ENCODE results near the gene NCAM1. TPM values are rescaled to one million over a fixed set of nuclear protein-coding genes. Genes with fewer than 3 reads are reported as not detected.

NCAM1 gene
- total RNA-seq, 1 donor from 2014 or later = 3.1 TPM

DNA sequence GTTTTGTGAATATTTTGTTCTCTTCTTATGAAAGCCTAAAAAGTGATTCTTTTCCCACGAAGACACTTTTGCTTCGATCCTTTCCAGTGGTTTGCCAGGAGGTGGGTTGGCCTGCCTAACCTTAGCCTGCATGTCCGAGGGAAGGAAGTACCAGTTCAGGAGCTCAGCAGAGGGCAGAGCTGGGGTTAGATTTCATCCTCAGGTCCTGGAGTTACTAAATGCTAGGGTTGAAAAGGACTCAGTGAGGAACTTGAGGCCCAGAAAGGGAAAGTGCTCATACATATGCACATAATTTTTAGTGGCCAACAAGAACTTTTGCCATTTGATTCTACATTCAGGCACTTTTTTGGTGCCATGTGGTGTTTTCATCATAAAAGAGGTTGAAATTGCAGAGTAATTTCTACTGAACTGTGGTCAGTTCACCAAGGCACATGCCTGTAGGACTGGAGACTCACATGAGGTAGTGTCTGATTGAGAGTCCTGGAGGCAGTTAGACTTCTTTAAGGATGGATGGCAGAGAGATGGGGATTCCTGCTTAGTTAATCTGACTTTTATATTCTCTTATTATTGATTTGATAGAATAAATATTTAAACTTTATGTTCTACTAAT, 36.7 kb downstream of the NCAM1 start:
- TF ChIP-seq, protein P1, sequence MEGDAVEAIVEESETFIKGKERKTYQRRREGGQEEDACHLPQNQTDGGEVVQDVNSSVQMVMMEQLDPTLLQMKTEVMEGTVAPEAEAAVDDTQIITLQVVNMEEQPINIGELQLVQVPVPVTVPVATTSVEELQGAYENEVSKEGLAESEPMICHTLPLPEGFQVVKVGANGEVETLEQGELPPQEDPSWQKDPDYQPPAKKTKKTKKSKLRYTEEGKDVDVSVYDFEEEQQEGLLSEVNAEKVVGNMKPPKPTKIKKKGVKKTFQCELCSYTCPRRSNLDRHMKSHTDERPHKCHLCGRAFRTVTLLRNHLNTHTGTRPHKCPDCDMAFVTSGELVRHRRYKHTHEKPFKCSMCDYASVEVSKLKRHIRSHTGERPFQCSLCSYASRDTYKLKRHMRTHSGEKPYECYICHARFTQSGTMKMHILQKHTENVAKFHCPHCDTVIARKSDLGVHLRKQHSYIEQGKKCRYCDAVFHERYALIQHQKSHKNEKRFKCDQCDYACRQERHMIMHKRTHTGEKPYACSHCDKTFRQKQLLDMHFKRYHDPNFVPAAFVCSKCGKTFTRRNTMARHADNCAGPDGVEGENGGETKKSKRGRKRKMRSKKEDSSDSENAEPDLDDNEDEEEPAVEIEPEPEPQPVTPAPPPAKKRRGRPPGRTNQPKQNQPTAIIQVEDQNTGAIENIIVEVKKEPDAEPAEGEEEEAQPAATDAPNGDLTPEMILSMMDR (conservative IDR thresholded peaks at IDR 0.05; ENCODE audit: low read depth, low read length) = no peak
- no peak for DNase-seq (ENCODE audit: low read depth)
- no peak overlapping the region for H3K4me3 ChIP-seq (ENCODE audit: low read depth, low read length)

DNA sequence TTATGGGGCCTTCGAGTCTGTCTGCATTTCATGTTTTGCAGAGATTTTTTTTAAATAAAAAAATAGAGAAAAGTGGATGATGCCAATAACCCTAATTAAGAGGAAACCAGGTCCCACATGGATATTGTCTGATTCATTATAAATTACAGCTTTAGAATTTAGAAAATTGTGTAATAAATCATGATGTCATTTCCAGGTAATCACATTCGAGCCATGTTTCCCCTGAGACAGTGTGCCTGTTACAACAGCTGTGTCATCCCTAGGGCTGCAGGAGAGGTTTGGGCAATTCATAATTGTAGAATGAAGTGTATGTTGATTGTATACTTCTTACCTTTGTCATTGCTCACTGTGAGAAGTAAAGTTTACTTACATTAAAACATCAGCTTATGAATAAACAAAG, 38.3 kb downstream of the NCAM1 start:
- no peak for DNase-seq (ENCODE audit: low read depth)
- TF ChIP-seq, protein P1 (conservative IDR thresholded peaks at IDR 0.05; ENCODE audit: low read depth, low read length) = no peak

DNA sequence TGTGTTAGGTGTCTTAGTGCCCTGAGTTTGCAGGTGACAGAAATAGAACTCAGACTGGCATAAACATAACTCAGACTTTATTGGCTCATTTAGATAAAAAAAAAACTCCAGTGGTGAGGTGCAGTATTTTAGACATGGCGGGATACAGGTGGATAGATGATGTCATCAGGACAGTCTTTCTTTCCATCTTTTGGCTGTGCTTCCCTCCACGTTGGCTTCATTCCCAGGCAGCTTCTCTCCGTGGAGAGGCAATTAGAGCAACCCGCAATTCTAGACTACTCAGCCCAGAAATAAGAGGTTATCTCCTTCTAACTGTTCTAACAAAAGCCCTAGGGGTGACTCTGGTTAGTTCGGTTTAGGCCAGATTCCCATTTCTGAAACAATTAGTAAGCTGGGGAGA, 40.5 kb downstream of the NCAM1 start:
- no peak overlapping the region for H3K4me3 ChIP-seq (ENCODE audit: low read depth, low read length)
- TF ChIP-seq, protein P1 (conservative IDR thresholded peaks at IDR 0.05; ENCODE audit: low read depth, low read length) = no peak
- DNase-seq (ENCODE audit: low read depth) = no peak

More for the DNA sequence above, 38.3 kb downstream of the NCAM1 start:
- H3K4me3 ChIP-seq (ENCODE audit: low read depth, low read length) = no peak overlapping the region

DNA sequence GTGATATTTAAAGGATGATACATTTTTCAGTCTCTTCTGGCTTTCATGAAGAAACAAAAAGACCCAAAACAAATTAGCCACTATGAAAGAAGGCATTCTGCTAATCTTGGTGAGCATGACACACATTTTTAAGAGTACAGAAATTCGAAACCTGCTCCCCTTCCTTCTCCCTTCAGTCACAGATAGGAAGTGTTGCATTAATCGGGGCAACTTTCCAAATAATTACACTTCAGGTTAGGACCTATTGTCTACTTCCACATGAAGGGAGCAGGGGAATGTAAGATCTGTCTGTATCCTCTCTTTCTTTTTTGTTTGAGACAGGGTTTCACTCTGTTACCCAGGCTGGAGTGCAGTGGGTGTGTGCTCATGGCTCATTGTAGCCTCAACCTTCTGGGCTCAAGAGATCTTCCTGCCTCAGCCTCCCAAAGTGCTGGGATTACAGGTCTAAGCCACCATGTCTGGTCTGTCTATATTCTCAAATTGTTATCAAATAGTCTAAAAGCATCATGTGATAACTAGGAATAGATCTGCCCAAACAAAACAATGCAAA, 45.8 kb downstream of the NCAM1 start:
- DNase-seq (ENCODE audit: low read depth) = no peak
- TF ChIP-seq, protein P1 (conservative IDR thresholded peaks at IDR 0.05; ENCODE audit: low read depth, low read length) = no peak
- H3K4me3 ChIP-seq (ENCODE audit: low read depth, low read length) = no peak overlapping the region

DNA sequence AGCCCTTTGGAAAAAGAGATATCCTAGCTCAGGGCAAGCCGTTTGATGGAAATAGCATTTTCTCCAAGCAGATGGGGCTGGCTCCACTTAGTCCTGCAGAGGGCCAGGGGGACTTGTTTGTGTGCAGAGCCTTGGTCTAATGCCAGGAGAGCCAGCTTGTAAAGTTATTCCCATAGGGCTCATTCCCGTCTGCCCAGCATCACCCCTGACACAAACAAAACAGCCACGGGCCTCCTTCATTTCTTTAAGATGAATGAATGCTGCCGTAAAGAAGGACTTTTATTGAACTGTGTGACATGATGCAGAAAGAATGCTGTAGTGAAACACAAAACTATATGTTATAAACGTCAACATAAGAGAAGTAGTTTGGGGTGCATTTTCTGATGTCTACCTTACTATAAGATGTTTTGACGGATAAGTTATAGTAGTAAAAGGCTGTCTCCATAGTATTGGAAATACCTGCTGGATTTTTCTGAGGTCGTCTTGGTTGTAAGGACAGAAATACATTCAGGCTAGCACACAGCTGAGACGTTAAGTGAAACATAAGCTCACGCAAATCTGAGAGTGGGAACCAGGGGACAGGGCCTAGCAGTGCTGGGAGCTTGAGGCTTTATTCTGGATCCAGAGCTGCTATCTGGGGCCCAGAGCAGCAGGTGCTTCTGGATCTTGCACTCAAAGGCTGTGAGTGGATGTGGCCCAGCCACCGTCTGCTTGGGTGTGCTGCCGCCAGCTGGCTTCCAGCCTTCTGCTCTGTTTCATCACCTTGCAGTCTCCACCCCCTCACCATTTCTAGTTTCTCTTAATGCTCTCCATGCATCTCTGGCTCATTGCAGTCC, 53.3 kb downstream of the NCAM1 start:
- no peak for DNase-seq (ENCODE audit: low read depth)

DNA sequence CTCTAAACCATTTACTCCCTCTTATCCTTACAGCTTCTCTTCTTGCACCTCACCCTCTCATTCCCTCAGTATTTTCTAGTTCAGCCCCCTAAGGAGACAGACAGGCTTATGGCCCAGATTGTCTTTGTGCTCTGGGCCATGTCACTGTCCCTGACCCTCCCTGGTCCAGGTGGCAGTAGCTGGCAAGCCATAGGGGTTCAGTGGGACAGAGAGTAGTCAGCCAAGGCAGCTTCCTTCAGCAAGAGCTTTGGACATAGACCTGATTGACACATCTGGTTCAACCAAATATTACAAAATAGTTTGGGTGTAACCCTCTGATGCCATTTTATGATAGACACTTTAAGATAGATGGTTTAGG, 53.9 kb downstream of the NCAM1 start:
- TF ChIP-seq, protein P1 (conservative IDR thresholded peaks at IDR 0.05; ENCODE audit: low read depth, low read length) = no peak
- no peak for DNase-seq (ENCODE audit: low read depth)
- no peak overlapping the region for H3K4me3 ChIP-seq (ENCODE audit: low read depth, low read length)

More for the DNA sequence above, 53.3 kb downstream of the NCAM1 start:
- H3K4me3 ChIP-seq (ENCODE audit: low read depth, low read length) = no peak overlapping the region
- TF ChIP-seq, protein P1 (conservative IDR thresholded peaks at IDR 0.05; ENCODE audit: low read depth, low read length) = no peak
